Measurements from ENCODE around the gene ABHD2.

- TF ChIP-seq CTCF (IDR thresholded peaks at IDR 0.05; ENCODE audit: low read depth, low read length) (no peak), EZH2phosphoT487 (IDR thresholded peaks at IDR 0.05; ENCODE audit: low read depth) (no peak)
Measured at GRCh38 chr15:89144491-89144890, 56.2 kb downstream of the ABHD2 start.

All from OCI-LY3 (cell line).